ENCODE results near the gene FMN1.

The FMN1 gene

GRCh38 chr15:33154351-33155166 is 40.0 kb downstream of the FMN1 start:
- no peaks in the 10 kb centered on the region for H3K36me3 ChIP-seq (ENCODE audit: insufficient read depth, low read length)
- no peak overlapping the region for H3K27ac ChIP-seq (ENCODE audit: low read depth, low read length)
- no peak overlapping the region for H2AFZ ChIP-seq (ENCODE audit: low read length, unreplicated experiment)
- no peaks in the 10 kb centered on the region for H3K79me2 ChIP-seq (ENCODE audit: control insufficient read depth, insufficient read depth, low read length, unreplicated experiment)
- H3K4me1 ChIP-seq (ENCODE audit: control insufficient read depth, insufficient read depth, low read length, unreplicated experiment): peaks cover 11% of the 10 kb centered on the region
- H3K4me3 ChIP-seq (ENCODE audit: low read depth, low read length): no peak overlapping the region
- peaks cover 12% of the 10 kb centered on the region for H3K27me3 ChIP-seq (ENCODE audit: insufficient read depth, low read length)

- H3K79me2 ChIP-seq (ENCODE audit: control insufficient read depth, insufficient read depth, low read length, unreplicated experiment): no peaks in the 10 kb centered on the region
- peaks cover 11% of the 10 kb centered on the region for H3K4me1 ChIP-seq (ENCODE audit: control insufficient read depth, insufficient read depth, low read length, unreplicated experiment)
- H3K27ac ChIP-seq (ENCODE audit: low read depth, low read length): no peak overlapping the region
- H3K36me3 ChIP-seq (ENCODE audit: insufficient read depth, low read length): no peaks in the 10 kb centered on the region
- H2AFZ ChIP-seq (ENCODE audit: low read length, unreplicated experiment): no peak overlapping the region
- H3K27me3 ChIP-seq (ENCODE audit: insufficient read depth, low read length): peaks cover 5% of the 10 kb centered on the region
- no peak overlapping the region for H3K4me3 ChIP-seq (ENCODE audit: low read depth, low read length)
Observed at GRCh38 chr15:33153548-33153947, 41.0 kb downstream of the FMN1 start.

DNA sequence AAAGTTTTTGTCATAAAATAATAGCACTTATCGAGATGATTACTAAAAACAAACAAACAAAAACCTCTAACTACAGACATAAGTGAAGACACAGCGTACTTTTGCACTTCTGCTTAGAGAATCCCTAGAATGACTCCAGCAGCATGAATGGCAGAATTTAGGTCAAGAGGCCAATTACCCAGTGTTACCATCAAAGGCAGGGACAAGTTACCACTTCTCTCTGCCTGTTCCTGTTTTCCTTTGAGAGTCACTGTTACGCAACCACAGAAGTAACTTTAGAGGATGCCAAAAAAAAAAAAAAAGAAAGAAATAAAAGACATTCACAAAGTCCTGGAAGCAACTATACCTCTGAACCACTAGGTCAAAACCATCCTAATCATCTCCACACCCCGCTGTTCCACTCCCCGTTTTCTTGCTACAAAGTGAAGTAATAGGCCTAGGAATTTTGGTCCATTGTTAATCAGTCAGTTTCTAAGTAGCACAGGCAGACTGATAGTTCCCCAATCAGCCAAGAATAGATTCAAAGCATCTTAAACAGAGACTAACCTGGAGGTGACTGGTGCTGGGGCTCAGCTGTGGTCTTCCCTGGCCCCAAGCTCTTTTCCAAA is 41.9 kb downstream of the FMN1 start:
- H3K4me3 ChIP-seq (ENCODE audit: low read depth, low read length): no peak overlapping the region
- peaks cover 11% of the 10 kb centered on the region for H3K4me1 ChIP-seq (ENCODE audit: control insufficient read depth, insufficient read depth, low read length, unreplicated experiment)
- no peaks in the 10 kb centered on the region for H3K27me3 ChIP-seq (ENCODE audit: insufficient read depth, low read length)
- no peak overlapping the region for H3K27ac ChIP-seq (ENCODE audit: low read depth, low read length)
- H3K36me3 ChIP-seq (ENCODE audit: insufficient read depth, low read length): no peaks in the 10 kb centered on the region
- H2AFZ ChIP-seq (ENCODE audit: low read length, unreplicated experiment): no peak overlapping the region
- H3K79me2 ChIP-seq (ENCODE audit: control insufficient read depth, insufficient read depth, low read length, unreplicated experiment): no peaks in the 10 kb centered on the region

DNA sequence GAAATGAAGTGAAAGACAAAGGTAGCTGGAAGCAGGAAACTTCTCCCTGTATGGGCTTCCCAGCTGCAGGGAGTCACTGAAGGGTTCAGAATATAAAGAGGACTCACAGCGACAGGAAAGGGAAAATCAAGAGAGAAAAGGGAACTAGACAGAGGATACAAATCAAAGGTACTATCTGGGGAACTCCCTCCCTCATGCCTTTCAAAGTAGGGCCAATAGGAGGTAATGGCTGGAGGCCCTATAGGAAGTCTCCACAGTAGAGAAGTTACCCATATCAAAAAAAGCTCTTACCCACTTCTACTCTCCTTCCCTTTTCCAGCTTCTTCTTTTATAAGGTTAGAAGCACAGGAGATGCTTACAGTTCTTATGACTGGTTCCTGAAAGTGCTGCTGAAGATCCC is 43.5 kb downstream of the FMN1 start:
- H2AFZ ChIP-seq (ENCODE audit: low read length, unreplicated experiment): no peak overlapping the region
- H3K27me3 ChIP-seq (ENCODE audit: insufficient read depth, low read length): no peaks in the 10 kb centered on the region
- no peaks in the 10 kb centered on the region for H3K36me3 ChIP-seq (ENCODE audit: insufficient read depth, low read length)
- H3K4me3 ChIP-seq (ENCODE audit: low read depth, low read length): no peak overlapping the region
- H3K4me1 ChIP-seq (ENCODE audit: control insufficient read depth, insufficient read depth, low read length, unreplicated experiment): peaks cover 11% of the 10 kb centered on the region
- H3K27ac ChIP-seq (ENCODE audit: low read depth, low read length): no peak overlapping the region
- H3K79me2 ChIP-seq (ENCODE audit: control insufficient read depth, insufficient read depth, low read length, unreplicated experiment): no peaks in the 10 kb centered on the region

GRCh38 chr15:33150431-33150941 is 44.0 kb downstream of the FMN1 start:
- no peaks in the 10 kb centered on the region for H3K27me3 ChIP-seq (ENCODE audit: insufficient read depth, low read length)
- no peaks in the 10 kb centered on the region for H3K79me2 ChIP-seq (ENCODE audit: control insufficient read depth, insufficient read depth, low read length, unreplicated experiment)
- no peaks in the 10 kb centered on the region for H3K36me3 ChIP-seq (ENCODE audit: insufficient read depth, low read length)
- no peak overlapping the region for H2AFZ ChIP-seq (ENCODE audit: low read length, unreplicated experiment)
- H3K4me1 ChIP-seq (ENCODE audit: control insufficient read depth, insufficient read depth, low read length, unreplicated experiment): peaks cover 11% of the 10 kb centered on the region
- no peak overlapping the region for H3K27ac ChIP-seq (ENCODE audit: low read depth, low read length)
- H3K4me3 ChIP-seq (ENCODE audit: low read depth, low read length): no peak overlapping the region

DNA sequence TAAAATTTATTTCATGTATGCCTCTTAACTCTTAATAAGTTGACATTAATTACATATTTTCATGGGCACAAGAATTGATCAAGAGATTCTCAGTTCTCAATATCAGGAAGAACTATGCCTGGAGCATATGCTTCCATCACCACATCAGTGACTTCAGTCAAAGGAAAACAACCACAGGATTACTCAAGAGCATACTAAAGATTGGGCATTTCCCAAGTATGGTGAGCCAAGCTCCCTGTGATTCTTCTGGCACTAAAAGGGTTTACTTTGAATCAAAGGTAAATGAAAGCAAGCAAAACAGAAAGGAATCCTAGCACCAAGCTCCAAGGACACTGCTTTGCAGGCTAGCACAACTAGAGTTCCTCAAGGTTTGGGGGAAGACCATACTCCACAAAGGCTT is 44.6 kb downstream of the FMN1 start:
- Histone ChIP-seq H3K27ac (ENCODE audit: low read depth, low read length) (no peak overlapping the region), H2AFZ (ENCODE audit: low read length, unreplicated experiment) (no peak overlapping the region), H3K79me2 (ENCODE audit: control insufficient read depth, insufficient read depth, low read length, unreplicated experiment) (no peaks in the 10 kb centered on the region), H3K36me3 (ENCODE audit: insufficient read depth, low read length) (no peaks in the 10 kb centered on the region), H3K4me1 (ENCODE audit: control insufficient read depth, insufficient read depth, low read length, unreplicated experiment) (peaks cover 11% of the 10 kb centered on the region), H3K27me3 (ENCODE audit: insufficient read depth, low read length) (no peaks in the 10 kb centered on the region), H3K4me3 (ENCODE audit: low read depth, low read length) (no peak overlapping the region)

GRCh38 chr15:33148129-33148751 is 46.3 kb downstream of the FMN1 start:
- Histone ChIP-seq H2AFZ (ENCODE audit: low read length, unreplicated experiment) (no peak overlapping the region), H3K4me3 (ENCODE audit: low read depth, low read length) (no peak overlapping the region), H3K79me2 (ENCODE audit: control insufficient read depth, insufficient read depth, low read length, unreplicated experiment) (no peaks in the 10 kb centered on the region), H3K4me1 (ENCODE audit: control insufficient read depth, insufficient read depth, low read length, unreplicated experiment) (peaks cover 11% of the 10 kb centered on the region), H3K27ac (ENCODE audit: low read depth, low read length) (no peak overlapping the region), H3K36me3 (ENCODE audit: insufficient read depth, low read length) (no peaks in the 10 kb centered on the region), H3K27me3 (ENCODE audit: insufficient read depth, low read length) (no peaks in the 10 kb centered on the region)

DNA sequence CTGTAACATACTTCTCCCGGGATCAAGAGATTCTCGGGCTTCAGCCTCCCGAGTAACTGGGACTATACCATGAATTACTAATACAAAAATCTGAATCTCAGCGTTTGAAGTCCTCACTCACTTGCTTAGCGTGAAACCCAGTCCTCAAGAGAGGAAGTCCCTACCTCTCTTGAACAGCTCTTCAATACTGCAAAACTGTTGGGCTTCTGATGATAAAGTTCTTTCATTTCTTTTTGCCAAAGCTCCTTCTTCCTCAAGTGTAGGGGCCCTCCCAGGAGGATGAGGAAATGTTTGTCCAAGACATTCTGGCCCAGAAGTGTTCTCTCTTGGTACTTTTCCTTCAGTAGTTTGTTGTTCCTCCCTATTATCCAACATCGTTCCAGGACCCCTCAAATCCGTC is 48.5 kb downstream of the FMN1 start:
- Histone ChIP-seq H3K27me3 (ENCODE audit: insufficient read depth, low read length) (no peaks in the 10 kb centered on the region), H3K36me3 (ENCODE audit: insufficient read depth, low read length) (no peaks in the 10 kb centered on the region), H3K4me1 (ENCODE audit: control insufficient read depth, insufficient read depth, low read length, unreplicated experiment) (peaks cover 7% of the 10 kb centered on the region), H3K79me2 (ENCODE audit: control insufficient read depth, insufficient read depth, low read length, unreplicated experiment) (no peaks in the 10 kb centered on the region), H3K4me3 (ENCODE audit: low read depth, low read length) (no peak overlapping the region), H3K27ac (ENCODE audit: low read depth, low read length) (no peak overlapping the region), H2AFZ (ENCODE audit: low read length, unreplicated experiment) (no peak overlapping the region)

- no peak overlapping the region for H3K27ac ChIP-seq (ENCODE audit: low read depth, low read length)
- H3K4me1 ChIP-seq (ENCODE audit: control insufficient read depth, insufficient read depth, low read length, unreplicated experiment): peaks cover 7% of the 10 kb centered on the region
- no peaks in the 10 kb centered on the region for H3K27me3 ChIP-seq (ENCODE audit: insufficient read depth, low read length)
- H3K4me3 ChIP-seq (ENCODE audit: low read depth, low read length): no peak overlapping the region
- no peak overlapping the region for H2AFZ ChIP-seq (ENCODE audit: low read length, unreplicated experiment)
- no peaks in the 10 kb centered on the region for H3K36me3 ChIP-seq (ENCODE audit: insufficient read depth, low read length)
- H3K79me2 ChIP-seq (ENCODE audit: control insufficient read depth, insufficient read depth, low read length, unreplicated experiment): no peaks in the 10 kb centered on the region
Observed at GRCh38 chr15:33145447-33145846, 49.1 kb downstream of the FMN1 start.

DNA sequence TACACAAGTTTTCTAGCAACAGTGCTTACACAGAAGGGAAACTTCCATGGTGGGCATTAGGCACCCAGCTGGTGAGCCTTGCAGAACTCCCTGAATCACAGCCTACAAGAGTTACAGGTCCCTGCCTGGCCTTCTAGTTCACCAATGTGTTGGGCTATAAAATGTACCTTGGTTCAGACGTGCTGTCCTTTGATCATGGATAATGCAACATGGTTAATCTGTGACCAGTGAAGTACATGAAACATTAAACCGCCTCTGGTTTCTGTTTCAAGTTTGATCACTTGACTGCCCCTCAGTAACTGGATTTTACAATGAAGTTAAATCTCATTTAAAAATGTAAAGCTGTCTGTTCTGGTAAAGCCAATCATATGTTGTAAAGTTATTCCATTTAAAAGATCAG is 51.8 kb downstream of the FMN1 start:
- H2AFZ ChIP-seq (ENCODE audit: low read length, unreplicated experiment): no peak overlapping the region
- no peak overlapping the region for H3K4me3 ChIP-seq (ENCODE audit: low read depth, low read length)
- no peaks in the 10 kb centered on the region for H3K27me3 ChIP-seq (ENCODE audit: insufficient read depth, low read length)
- H3K36me3 ChIP-seq (ENCODE audit: insufficient read depth, low read length): no peaks in the 10 kb centered on the region
- H3K79me2 ChIP-seq (ENCODE audit: control insufficient read depth, insufficient read depth, low read length, unreplicated experiment): no peaks in the 10 kb centered on the region
- H3K4me1 ChIP-seq (ENCODE audit: control insufficient read depth, insufficient read depth, low read length, unreplicated experiment): no peaks in the 10 kb centered on the region
- no peak overlapping the region for H3K27ac ChIP-seq (ENCODE audit: low read depth, low read length)
